ENCODE measurements around the gene TIGD7. TPM values are rescaled to one million over a fixed set of nuclear protein-coding genes. Genes with fewer than 3 reads are reported as not detected.

Gene TIGD7
- polyA plus RNA-seq, 1 experiment = 2.0 TPM

DNA sequence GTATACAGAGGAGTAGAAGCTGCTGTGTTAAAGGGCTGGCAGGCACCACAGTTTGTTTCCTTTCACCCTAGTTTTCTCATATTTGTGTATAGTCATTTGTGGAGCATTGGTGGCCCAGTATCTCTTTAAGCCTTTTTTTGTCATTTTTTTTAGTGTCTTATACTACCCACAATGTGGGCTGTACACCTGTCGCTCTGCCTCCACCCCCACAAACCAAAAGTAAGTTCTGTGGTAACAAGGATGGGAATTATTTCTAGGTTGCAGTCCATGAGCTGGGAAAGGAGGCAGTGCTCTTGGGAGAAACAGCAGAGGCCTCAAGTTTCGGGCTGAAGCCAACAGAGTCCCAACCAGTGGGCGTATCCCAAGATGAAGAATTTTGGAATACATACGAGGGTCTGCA, 6.3 kb upstream of the TIGD7 start:
- ChIA-PET POLR2A (no interaction called here), CTCF (no interaction called here)
- Histone ChIP-seq H3K27me3 (ENCODE audit: control insufficient read depth, insufficient read depth, low read length) (no peaks in the 10 kb centered on the region), H3K36me3 (ENCODE audit: control insufficient read depth, insufficient read depth, low read length) (peaks cover 11% of the 10 kb centered on the region), H3K4me3 (ENCODE audit: low read depth, low read length) (no peak overlapping the region)
- TF ChIP-seq, protein P1, sequence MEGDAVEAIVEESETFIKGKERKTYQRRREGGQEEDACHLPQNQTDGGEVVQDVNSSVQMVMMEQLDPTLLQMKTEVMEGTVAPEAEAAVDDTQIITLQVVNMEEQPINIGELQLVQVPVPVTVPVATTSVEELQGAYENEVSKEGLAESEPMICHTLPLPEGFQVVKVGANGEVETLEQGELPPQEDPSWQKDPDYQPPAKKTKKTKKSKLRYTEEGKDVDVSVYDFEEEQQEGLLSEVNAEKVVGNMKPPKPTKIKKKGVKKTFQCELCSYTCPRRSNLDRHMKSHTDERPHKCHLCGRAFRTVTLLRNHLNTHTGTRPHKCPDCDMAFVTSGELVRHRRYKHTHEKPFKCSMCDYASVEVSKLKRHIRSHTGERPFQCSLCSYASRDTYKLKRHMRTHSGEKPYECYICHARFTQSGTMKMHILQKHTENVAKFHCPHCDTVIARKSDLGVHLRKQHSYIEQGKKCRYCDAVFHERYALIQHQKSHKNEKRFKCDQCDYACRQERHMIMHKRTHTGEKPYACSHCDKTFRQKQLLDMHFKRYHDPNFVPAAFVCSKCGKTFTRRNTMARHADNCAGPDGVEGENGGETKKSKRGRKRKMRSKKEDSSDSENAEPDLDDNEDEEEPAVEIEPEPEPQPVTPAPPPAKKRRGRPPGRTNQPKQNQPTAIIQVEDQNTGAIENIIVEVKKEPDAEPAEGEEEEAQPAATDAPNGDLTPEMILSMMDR (IDR thresholded peaks at IDR 0.05; ENCODE audit: insufficient read depth, low read depth, low read length) = no peak
- DNase-seq (ENCODE audit: low read depth) = no peak

DNA sequence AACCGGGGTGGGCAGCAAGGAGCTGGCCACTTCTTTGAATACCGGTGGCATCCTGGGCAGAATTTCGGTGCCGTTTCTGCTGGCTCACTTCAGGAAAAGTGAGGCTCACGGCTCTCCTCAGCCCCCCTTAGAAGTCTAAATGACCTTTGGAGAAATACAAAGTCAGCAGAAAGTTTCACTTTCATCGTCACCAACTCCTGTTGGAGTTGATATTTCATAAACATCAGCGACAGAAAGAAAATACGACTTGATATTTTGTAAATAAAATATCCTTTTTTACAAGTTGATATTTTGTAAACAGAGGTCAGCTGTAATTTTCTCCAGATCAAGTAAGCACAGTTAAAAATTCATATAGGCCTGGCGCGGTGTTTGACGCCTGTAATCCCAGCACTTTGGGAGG, 848 bp upstream of the TIGD7 start:
- Histone ChIP-seq H3K36me3 (ENCODE audit: control insufficient read depth, insufficient read depth, low read length) (peaks cover 6% of the 10 kb centered on the region), H3K4me3 (ENCODE audit: low read depth, low read length) (peak overlapping the region; percentile 60), H3K27me3 (ENCODE audit: control insufficient read depth, insufficient read depth, low read length) (no peaks in the 10 kb centered on the region)
- ChIA-PET CTCF (interaction anchor here (1.1 to 1.7 kb wide), 3 partner anchors 17 to 39 kb away, joined by 3 to 7 read pairs (median 5); no protein-coding TSS in a partner anchor), POLR2A (no interaction called here)
- DNase-seq (ENCODE audit: low read depth) = no peak
- TF ChIP-seq, protein P1 (IDR thresholded peaks at IDR 0.05; ENCODE audit: insufficient read depth, low read depth, low read length) = no peak

DNA sequence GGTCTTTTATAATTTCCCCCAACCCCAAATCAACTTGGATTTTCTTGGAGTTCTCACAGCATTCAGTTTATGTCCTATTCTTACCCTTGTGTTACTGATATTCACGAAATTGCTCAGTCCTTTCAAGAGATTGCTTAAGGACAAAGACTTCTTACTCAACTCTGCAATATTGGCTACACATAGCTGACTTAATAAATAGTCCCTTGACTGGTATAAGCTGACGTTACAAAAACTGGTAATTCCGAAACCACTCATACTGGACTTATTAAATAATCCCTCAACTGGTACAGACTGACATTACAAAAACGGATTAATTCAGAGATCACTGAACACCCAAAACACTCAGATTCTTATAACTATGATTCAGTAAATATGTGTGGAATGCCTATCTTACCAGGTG, 860 bp downstream of the TIGD7 start:
- CTCF ChIA-PET = interaction anchor here (1.3 to 1.7 kb wide), 3 partner anchors 20 to 272 kb away, joined by 3 to 7 read pairs (median 5); no protein-coding TSS in a partner anchor
- POLR2A ChIA-PET = no interaction called here
- no peak for DNase-seq (ENCODE audit: low read depth)
- TF ChIP-seq, protein P1 (IDR thresholded peaks at IDR 0.05; ENCODE audit: insufficient read depth, low read depth, low read length) = no peak
- H3K27me3 ChIP-seq (ENCODE audit: control insufficient read depth, insufficient read depth, low read length) = no peaks in the 10 kb centered on the region
- peaks cover 10% of the 10 kb centered on the region for H3K36me3 ChIP-seq (ENCODE audit: control insufficient read depth, insufficient read depth, low read length)
- H3K4me3 ChIP-seq (ENCODE audit: low read depth, low read length) = peak overlapping the region; percentile 60

DNA sequence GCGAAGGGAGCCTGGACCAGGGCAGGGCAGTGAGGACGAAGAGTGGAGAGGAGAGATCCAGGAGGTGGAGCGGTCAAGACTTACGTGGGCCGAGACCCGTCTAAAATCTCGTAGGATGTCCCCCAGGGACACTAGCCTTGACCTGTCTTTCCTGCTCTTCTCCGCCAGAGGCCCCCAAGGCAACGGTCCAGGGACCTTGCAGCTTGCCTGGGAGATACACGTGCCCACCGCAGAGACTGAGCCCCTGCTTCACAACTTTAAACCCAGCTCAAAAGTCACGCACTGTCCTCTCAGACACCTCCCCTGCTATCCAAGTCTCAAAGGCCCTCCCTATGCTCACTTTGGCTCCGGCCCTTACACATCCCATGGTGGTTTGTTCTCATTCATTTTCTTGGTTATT, 9.4 kb downstream of the TIGD7 start:
- TF ChIP-seq, protein P1 (IDR thresholded peaks at IDR 0.05; ENCODE audit: insufficient read depth, low read depth, low read length) = no peak
- CTCF ChIA-PET = interaction anchor here (1.0 kb wide), 1 partner anchor 13 kb away, joined by 3 read pairs; the partner anchor contains the start of gene ZNF263
- Histone ChIP-seq H3K4me3 (ENCODE audit: low read depth, low read length) (no peak overlapping the region), H3K36me3 (ENCODE audit: control insufficient read depth, insufficient read depth, low read length) (peaks cover 11% of the 10 kb centered on the region), H3K27me3 (ENCODE audit: control insufficient read depth, insufficient read depth, low read length) (no peaks in the 10 kb centered on the region)
- POLR2A ChIA-PET = no interaction called here
- DNase-seq (ENCODE audit: low read depth) = no peak

DNA sequence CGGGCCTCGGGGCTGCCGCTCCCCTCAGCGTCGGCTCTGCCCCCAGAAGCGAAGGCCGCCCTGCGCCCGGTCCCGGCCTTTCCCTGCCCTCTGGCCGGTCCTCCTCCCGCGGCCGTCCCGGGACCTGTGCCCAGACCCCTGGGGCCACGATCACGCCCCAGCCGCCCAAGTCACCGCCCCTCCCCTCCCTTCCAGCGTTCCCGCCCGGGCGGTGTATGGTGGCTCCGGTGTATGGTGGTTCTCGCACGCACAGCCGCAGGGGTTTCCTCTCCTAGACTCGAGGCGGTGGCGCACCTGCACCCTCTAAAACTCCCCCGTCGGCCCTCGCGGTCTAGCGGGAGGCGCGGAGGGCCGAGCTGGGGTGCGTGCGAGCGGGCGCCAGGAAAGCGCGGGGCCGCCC, 10.0 kb downstream of the TIGD7 start:
- Histone ChIP-seq H3K27me3 (ENCODE audit: control insufficient read depth, insufficient read depth, low read length) (no peaks in the 10 kb centered on the region), H3K36me3 (ENCODE audit: control insufficient read depth, insufficient read depth, low read length) (peaks cover 17% of the 10 kb centered on the region), H3K4me3 (ENCODE audit: low read depth, low read length) (no peak overlapping the region)
- TF ChIP-seq, protein P1 (IDR thresholded peaks at IDR 0.05; ENCODE audit: insufficient read depth, low read depth, low read length) = no peak
- ChIA-PET CTCF (no interaction called here), POLR2A (no interaction called here)
- no peak for DNase-seq (ENCODE audit: low read depth)
